Pancreas (tissue), 10 donors: ENCODE data around the gene CERS3. TPM values are rescaled to one million over a fixed set of nuclear protein-coding genes. Genes with fewer than 3 reads are reported as not detected.

Experiments used
- ATAC-seq, 4 donors: fragments of 200-7000 bp; cut with Tn5 transposase; one replicate each; pipeline versions ENCODE4 v1.8.0 to v1.9.1; 2020; ENCODE audit warnings: mild to moderate bottlenecking in 4 of 4, moderate library complexity in 4 of 4
- DNase-seq, 6 donors: peaks; one replicate each; pipeline ENCODE4 v3.0.0-alpha.2; 2020
- FAIRE-seq: peaks from 2 replicates; lab custom pipeline; 2012; peaks lifted over from hg19 to GRCh38; lab: Jason Lieb, UNC
- H3K27ac ChIP-seq, 4 donors: fragments of 200-600 bp; sonication (generic); 1 replicate in 3 of 4; 2 replicates in 1 of 4; pipeline versions ENCODE4 v1.5.0 to v1.8.0; 2020
- H3K27me3 ChIP-seq, 4 donors: fragments of 200-600 bp; one replicate each; pipeline ENCODE4 v1.8.0; 2021
- H3K36me3 ChIP-seq, 3 donors: fragments of 200-600 bp; sonication (generic) in 1 of 3; one replicate each; pipeline versions ENCODE4 v1.5.0 to v1.8.0; 2020 to 2021
- H3K4me1 ChIP-seq, 3 donors: fragments of 200-600 bp; one replicate each; pipeline ENCODE4 v1.8.0; 2021
- H3K4me3 ChIP-seq, 4 donors: fragments of 200-600 bp; sonication (generic) in 2 of 4; one replicate each; pipeline versions ENCODE4 v1.5.0 to v1.8.0; 2020 to 2021
- H3K9me3 ChIP-seq, 4 donors: fragments of 200-600 bp; one replicate each; pipeline ENCODE4 v1.8.0; 2021
- WGBS, 2 donors: extraction: QIAGEN DNeasy Blood & Tissue Kit; methylation state at CpG; one replicate each; pipeline ENCODE4 v1.1.7; 2013; 5-methylcytosine and 5-hydroxymethylcytosine counted together
- intact Hi-C, 3 donors: fragments of 100-400 bp; cut with DNase I; formaldehyde crosslinking; loops; one replicate each; pipeline versions ENCODE4 v1.11.1 to v1.14.2; 2022
- polyA plus RNA-seq, 2 donors: library from polyadenylated mRNA; stranded (reverse); fragments of 200-250 nt; gene quantifications; one replicate each; pipeline ENCODE4 v1.2.3, GENCODE V29; 2013
- total RNA-seq, 6 donors: library from RNA; stranded (reverse); fragmentation: NEBNext Ultra II Directional in 4 of 6; extraction: Animal tissue kit (Norgen Biotek cat#: 25700) in 4 of 6; gene quantifications; one replicate each; pipeline versions ENCODE4 v1.2.1 to v1.2.4, GENCODE V29; 2021 to 2023
- TF ChIP-seq, protein P1 (sequence below), 4 donors: fragments of 200-600 bp; sonication (generic) in 3 of 4; IDR thresholded peaks; one replicate each; pipeline versions ENCODE4 v1.5.0 to v1.8.0; 2021; ENCODE audit warnings: antibody characterized with exemption in 4 of 4
- donor health status: healthy with polysubstance abuse.
- donor health status: DM: no; HTN: no; CAD: no; lungs with moderate emphysema.
- donor health status: DM: no; HTN: no; CAD: no.
- donor health status: control.
- donor health status: control.
- donor health status: Bipolar disorder and iron deficiency.
- donor health status: DM: yes; HTN: yes; CAD: no.
- donor health status: DM: no; HTN: no; CAD: no.
- donor health status: DM: no; HTN: no; CAD: no.
- donor health status: DM: yes; HTN: yes; CAD: no.

CERS3 gene
- total and polyA plus RNA-seq, 8 donors: 0.07 to 0.19 TPM; not detected in 6

DNA sequence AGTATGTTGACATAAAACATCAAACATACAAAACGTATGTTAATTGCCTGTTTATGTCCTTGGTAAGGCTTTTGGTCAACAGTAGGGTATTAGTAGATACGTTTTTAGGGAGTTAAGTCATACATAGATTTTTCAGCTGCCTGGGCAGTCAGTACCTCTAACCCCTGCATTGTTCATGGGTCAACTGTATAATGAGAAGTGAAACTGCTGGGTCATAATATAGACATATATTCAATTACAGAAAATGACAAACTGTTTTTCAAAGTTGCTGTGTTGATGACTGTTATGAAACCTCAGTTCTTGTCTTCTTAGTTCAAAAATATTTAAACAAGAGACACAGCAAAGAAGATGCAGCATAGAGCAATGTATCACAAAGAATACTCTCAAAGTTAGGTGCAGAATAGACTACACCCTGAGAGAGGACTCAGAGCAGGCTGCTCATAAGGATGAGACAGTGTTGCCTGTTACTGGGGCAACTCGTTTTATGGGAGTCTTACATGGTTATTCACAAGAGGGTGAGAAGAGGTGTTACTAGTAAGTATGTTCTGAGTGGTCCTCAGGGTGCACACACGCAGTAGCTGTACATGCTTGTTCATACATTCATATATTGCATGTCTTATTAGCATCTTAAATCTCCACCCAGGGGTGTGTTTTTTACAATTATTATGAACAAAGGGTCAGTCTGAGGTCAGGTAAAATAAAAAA is 133.9 kb downstream of the CERS3 start:
- TF ChIP-seq, protein P1, sequence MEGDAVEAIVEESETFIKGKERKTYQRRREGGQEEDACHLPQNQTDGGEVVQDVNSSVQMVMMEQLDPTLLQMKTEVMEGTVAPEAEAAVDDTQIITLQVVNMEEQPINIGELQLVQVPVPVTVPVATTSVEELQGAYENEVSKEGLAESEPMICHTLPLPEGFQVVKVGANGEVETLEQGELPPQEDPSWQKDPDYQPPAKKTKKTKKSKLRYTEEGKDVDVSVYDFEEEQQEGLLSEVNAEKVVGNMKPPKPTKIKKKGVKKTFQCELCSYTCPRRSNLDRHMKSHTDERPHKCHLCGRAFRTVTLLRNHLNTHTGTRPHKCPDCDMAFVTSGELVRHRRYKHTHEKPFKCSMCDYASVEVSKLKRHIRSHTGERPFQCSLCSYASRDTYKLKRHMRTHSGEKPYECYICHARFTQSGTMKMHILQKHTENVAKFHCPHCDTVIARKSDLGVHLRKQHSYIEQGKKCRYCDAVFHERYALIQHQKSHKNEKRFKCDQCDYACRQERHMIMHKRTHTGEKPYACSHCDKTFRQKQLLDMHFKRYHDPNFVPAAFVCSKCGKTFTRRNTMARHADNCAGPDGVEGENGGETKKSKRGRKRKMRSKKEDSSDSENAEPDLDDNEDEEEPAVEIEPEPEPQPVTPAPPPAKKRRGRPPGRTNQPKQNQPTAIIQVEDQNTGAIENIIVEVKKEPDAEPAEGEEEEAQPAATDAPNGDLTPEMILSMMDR (IDR thresholded peaks at IDR 0.05): no peak
- Histone ChIP-seq H3K36me3 (no peaks in the 10 kb centered on the region), H3K9me3 (no peaks in the 10 kb centered on the region), H3K27ac (no peak overlapping the region), H3K4me1 (no peaks in the 10 kb centered on the region), H3K27me3 (no peaks in the 10 kb centered on the region), H3K4me3 (no peak overlapping the region)
- DNase-seq (no peak), ATAC-seq (no peak), FAIRE-seq (no peak)
- WGBS, 2 donors: 32 to 36% methylated on average over 4 of the region's 4 CpGs
- intact Hi-C loops: no loop called here

DNA sequence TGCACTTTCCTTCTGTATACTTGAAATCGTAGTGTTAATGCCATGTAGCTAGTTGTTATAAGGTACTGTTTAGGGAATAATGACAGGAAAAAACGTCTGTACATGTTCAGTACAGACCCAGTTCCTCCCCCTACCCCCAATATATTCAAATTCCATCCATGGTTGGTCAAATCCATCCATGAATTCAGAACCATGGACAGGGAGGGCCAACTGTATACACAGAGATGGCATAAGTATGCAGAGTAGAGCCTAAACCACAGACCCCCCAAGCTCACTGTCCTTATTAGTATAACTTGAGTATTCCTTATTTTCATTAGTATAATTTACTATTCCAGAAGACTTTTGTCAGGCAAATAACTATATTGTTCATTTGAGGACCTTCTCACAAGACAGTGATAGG is 135.7 kb downstream of the CERS3 start:
- intact Hi-C loops: no loop called here
- Histone ChIP-seq H3K4me1 (no peaks in the 10 kb centered on the region), H3K27me3 (no peaks in the 10 kb centered on the region), H3K27ac (no peak overlapping the region), H3K36me3 (no peaks in the 10 kb centered on the region), H3K4me3 (no peak overlapping the region), H3K9me3 (no peaks in the 10 kb centered on the region)
- ATAC-seq (no peak), DNase-seq (no peak), FAIRE-seq (no peak)
- TF ChIP-seq, protein P1 (IDR thresholded peaks at IDR 0.05): no peak
- WGBS, 2 donors: 42 to 61% methylated on average over 2 of the region's 2 CpGs

DNA sequence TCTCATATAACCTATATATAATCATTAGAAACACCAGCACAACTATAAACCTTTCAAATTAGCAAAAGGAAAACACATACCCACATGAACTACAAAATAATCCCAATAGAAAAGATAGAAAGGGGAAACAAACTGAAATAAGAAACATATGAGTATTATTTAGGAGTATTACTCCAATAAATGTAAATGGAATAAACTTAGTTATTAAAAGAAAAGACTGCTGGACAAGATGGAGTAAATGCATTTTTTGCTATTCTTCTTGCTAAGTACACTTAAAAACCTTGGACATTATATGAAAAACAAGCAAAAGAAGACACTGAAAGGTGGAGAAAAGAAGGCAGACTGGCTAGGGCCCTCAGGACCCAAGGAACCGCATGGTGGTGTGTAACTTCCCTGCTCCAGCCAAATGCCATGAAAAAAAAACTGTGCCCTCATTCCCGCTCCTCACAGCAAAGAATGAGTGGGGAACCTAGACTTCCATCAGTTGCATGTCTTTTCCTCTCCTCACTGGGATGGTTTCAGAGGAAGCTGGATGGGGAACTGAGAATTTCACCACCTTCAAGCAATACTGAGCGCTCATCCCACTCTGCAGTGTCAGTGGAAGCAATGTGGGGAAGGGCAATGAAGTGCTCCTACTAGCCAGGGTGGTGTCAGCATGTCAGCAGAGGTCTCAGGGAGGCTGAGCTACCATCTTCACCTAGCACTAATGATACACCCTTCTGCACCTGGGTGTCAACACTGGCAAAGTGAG is 143.3 kb downstream of the CERS3 start:
- TF ChIP-seq, protein P1 (IDR thresholded peaks at IDR 0.05): no peak
- no peak for FAIRE-seq
- Histone ChIP-seq H3K4me1 (no peaks in the 10 kb centered on the region), H3K27ac (no peak overlapping the region), H3K4me3 (no peak overlapping the region), H3K9me3 (no peaks in the 10 kb centered on the region), H3K36me3 (no peaks in the 10 kb centered on the region), H3K27me3 (no peaks in the 10 kb centered on the region)
- 78 to 92% methylated on average over 3 of the region's 3 CpGs for WGBS, 2 donors
- no peak for DNase-seq
- intact Hi-C loops: no loop called here
- no peak for ATAC-seq

DNA sequence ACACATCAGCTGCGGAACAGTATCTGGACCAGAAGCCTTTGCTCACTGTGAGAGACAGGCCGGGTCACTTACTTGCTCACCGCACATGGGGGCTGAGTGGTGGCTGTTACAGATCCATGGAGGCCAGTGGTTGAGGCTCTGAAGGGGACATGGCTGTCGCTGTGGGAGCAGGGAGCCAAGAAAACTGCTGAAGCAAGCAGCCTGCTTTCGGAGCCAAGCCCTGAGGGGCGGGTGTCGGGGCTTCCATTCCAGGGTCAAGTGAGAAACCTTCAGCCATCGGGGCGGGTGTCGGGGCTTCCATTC is 144.7 kb downstream of the CERS3 start:
- Histone ChIP-seq H3K27ac (no peak overlapping the region), H3K36me3 (no peaks in the 10 kb centered on the region), H3K9me3 (no peaks in the 10 kb centered on the region), H3K4me1 (no peaks in the 10 kb centered on the region), H3K27me3 (no peaks in the 10 kb centered on the region), H3K4me3 (no peak overlapping the region)
- no peak for FAIRE-seq
- TF ChIP-seq, protein P1 (IDR thresholded peaks at IDR 0.05): no peak
- DNase-seq: peak in 2 of 6 donors; percentile 21 to 41
- intact Hi-C loops: no loop called here
- WGBS, 2 donors: 52 to 62% methylated on average over 10 of the region's 10 CpGs
- ATAC-seq: no peak
